Measurements from ENCODE around the gene BEND2. TPM values are rescaled to one million over a fixed set of nuclear protein-coding genes. Genes with fewer than 3 reads are reported as not detected.
"Not testable (repeated sequence)": the region's sequence is repeated elsewhere in the genome, so short reads cannot be mapped to it uniquely, and the experiment has no call there.

BEND2 gene
- not detected in 2 replicates for total RNA-seq (2012; rRNA removed)

DNA sequence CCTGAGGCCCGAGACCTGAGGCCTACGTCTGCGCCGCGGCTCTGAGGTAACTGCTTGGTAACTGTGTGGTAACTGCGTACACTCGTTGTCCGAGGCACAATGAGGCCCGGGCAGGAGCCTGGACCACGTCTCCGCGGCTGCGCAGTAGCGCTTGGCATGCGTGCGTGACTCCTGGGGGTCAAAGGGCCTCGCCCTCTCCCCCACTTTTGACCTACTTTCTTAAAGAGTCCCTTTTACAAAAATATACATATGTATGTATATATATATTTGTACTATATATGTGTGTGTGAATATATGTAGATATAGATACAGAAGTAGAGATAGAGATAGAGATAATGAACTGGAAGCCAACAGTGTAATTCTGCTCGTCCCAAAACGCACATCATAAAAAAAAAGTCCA is at the start of gene BEND2:
Gene BEND2 (minus strand): TSS at position 101 of the 400 bp plus-strand sequence. CDS start 136 bp downstream, outside the sequence.
- Histone ChIP-seq H3K4me3 (ENCODE audit: low read length) (no peak within 1 kb of the TSS), H3K27me3 (ENCODE audit: control insufficient read depth, insufficient read depth, low read length) (no peaks in the 10 kb centered on the region), H3K9ac (ENCODE audit: low read depth, low read length) (no peak within 1 kb of the TSS), H3K4me1 (ENCODE audit: control insufficient read depth, insufficient read depth, low read length) (no peaks in the 10 kb centered on the region), H3K9me3 (replicated peaks; ENCODE audit: low read length) (no peaks in the 10 kb centered on the region), H3K36me3 (ENCODE audit: insufficient read depth, low read length) (no peaks in the 10 kb centered on the region), H3K4me2 (ENCODE audit: low read length) (no peak within 1 kb of the TSS)

DNA sequence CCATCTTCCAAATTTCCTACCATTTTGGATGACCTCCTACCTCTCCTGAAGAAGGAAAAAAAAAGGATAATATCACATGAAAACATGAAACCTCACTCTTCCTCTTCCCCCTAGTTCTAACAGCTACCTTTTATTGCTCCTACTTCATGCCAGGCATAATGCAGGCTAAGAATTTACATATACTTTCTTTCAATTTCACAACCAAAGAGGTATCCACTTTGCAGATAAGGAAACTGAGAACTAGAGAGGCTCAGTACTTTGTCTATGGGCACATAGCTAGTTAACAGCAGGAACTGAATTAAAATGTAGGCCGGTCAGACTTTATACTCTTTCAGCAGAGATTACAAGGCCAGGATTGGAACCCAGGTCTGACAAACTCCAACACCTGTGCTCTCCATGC is 34.4 kb upstream of the BEND2 start:
- H3K4me1 ChIP-seq (ENCODE audit: control insufficient read depth, insufficient read depth, low read length), result no peaks in the 10 kb centered on the region
- H3K27me3 ChIP-seq (ENCODE audit: control insufficient read depth, insufficient read depth, low read length), result no peaks in the 10 kb centered on the region
- H3K9me3 ChIP-seq (replicated peaks; ENCODE audit: low read length), result no peaks in the 10 kb centered on the region
- no peak overlapping the region for H3K4me2 ChIP-seq (ENCODE audit: low read length)
- H3K4me3 ChIP-seq (ENCODE audit: low read length), result no peak overlapping the region
- no peaks in the 10 kb centered on the region for H3K36me3 ChIP-seq (ENCODE audit: insufficient read depth, low read length)
- H3K9ac ChIP-seq (ENCODE audit: low read depth, low read length), result no peak overlapping the region

DNA sequence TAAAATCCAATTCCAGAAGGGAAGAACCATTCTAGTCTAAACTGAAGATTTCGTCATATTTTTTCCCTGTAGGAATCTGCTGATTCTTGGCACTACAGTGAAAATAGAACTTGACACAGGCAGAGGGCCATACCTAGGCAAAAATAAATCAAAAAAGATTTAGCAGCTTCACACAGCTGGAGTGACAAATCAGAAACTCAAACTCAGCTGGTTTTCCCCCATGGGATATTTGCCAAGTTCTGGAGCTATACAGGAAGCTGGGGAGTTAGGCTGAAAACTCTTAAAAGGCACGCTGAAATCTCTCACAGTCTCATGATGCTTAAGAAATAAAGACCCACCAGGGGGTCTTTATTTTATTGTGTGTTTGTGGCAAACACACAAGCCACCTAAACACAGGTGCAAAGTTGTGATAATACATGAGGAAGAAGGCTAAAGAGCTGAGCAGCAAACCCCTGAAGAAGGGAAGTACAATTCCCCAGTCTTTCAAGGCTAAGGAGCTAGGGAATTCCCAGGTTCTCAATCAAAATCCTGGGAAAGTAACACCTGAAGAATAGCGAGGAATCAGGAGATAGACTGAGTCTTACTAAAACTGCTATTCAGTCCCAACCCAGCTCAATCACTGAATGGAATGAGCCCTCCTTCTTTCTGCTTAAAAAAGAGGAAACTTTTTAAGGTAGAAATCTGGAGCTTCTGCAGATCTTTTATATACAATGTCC is 32.1 kb upstream of the BEND2 start:
- Histone ChIP-seq H3K4me2 (ENCODE audit: low read length) (no peak overlapping the region), H3K4me1 (ENCODE audit: control insufficient read depth, insufficient read depth, low read length) (no peaks in the 10 kb centered on the region), H3K36me3 (ENCODE audit: insufficient read depth, low read length) (no peaks in the 10 kb centered on the region), H3K27me3 (ENCODE audit: control insufficient read depth, insufficient read depth, low read length) (no peaks in the 10 kb centered on the region), H3K4me3 (ENCODE audit: low read length) (no peak overlapping the region), H3K9me3 (replicated peaks; ENCODE audit: low read length) (no peaks in the 10 kb centered on the region), H3K9ac (ENCODE audit: low read depth, low read length) (no peak overlapping the region)

DNA sequence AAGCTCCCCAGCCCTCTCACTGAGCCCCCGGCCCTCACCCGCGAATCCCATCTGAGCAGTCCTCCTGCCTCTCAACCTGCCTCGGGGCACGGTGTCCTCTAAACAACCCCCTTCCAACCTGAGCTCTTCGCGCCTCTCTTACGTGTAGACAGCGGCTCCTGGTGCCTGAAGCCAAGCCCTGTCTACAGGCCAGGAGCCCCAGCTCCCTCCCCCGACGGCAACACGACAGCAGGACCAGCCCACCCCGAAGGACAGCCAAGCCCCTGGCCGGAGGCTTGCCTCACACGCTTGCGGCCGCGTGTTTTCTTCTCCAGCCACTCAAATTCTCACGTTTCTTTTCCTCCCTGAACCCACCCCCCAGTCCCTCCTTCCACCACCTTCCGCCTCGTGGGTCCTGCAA is 9.0 kb upstream of the BEND2 start:
- not testable (repeated sequence) for H3K27me3 ChIP-seq (ENCODE audit: control insufficient read depth, insufficient read depth, low read length)

DNA sequence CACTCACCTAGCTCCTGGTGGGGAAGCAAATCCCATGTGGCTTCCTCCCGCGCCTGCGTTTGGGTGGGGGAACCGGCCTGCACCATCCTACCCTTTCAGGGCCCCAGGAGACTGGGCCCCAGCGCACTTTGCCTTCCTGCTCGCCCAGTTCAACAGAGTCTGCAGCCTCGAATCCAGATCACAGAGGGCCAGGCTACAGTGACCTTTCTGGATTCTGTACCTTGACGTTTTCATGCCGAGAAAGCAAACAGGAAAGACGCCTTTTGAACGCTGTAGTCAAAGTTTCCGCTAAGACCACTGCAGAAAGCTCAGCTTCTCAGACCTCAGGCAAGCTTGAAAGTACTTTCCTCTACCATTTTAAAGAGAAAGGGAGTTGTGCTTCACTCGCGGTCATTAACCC is 7.4 kb upstream of the BEND2 start:
- Histone ChIP-seq H3K9ac (ENCODE audit: low read depth, low read length) (no peak overlapping the region), H3K4me2 (ENCODE audit: low read length) (no peak overlapping the region), H3K9me3 (replicated peaks; ENCODE audit: low read length) (no peaks in the 10 kb centered on the region), H3K36me3 (ENCODE audit: insufficient read depth, low read length) (no peaks in the 10 kb centered on the region), H3K4me1 (ENCODE audit: control insufficient read depth, insufficient read depth, low read length) (no peaks in the 10 kb centered on the region), H3K4me3 (ENCODE audit: low read length) (no peak overlapping the region), H3K27me3 (ENCODE audit: control insufficient read depth, insufficient read depth, low read length) (no peaks in the 10 kb centered on the region)

More for the DNA sequence above, 9.0 kb upstream of the BEND2 start:
- not testable (repeated sequence) for H3K36me3 ChIP-seq (ENCODE audit: insufficient read depth, low read length); H3K4me1 ChIP-seq (ENCODE audit: control insufficient read depth, insufficient read depth, low read length); H3K4me2 ChIP-seq (ENCODE audit: low read length); H3K9me3 ChIP-seq (replicated peaks; ENCODE audit: low read length); H3K9ac ChIP-seq (ENCODE audit: low read depth, low read length); H3K4me3 ChIP-seq (ENCODE audit: low read length)

DNA sequence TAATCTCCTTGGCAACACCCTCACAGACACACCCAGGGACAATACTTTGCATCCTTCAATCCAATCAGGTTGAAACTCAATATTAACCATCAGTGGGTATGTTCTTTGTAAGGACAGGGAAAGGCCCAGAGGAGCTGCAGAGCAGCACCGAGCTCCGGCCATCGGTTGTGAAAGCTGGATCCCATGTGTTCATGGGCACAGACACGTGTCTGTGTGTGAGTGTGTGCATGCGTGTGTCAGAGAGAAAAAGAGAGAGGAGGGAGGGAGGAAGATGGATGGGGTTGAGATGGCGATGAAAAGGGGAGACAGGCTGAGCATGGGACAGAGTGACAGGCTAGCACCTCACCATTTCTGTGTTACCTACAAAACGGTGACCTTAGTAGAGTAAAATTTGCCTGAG is 6.8 kb upstream of the BEND2 start:
- Histone ChIP-seq H3K9ac (ENCODE audit: low read depth, low read length) (no peak overlapping the region), H3K27me3 (ENCODE audit: control insufficient read depth, insufficient read depth, low read length) (no peaks in the 10 kb centered on the region), H3K4me3 (ENCODE audit: low read length) (no peak overlapping the region), H3K36me3 (ENCODE audit: insufficient read depth, low read length) (no peaks in the 10 kb centered on the region), H3K4me1 (ENCODE audit: control insufficient read depth, insufficient read depth, low read length) (no peaks in the 10 kb centered on the region), H3K4me2 (ENCODE audit: low read length) (no peak overlapping the region), H3K9me3 (replicated peaks; ENCODE audit: low read length) (no peaks in the 10 kb centered on the region)

DNA sequence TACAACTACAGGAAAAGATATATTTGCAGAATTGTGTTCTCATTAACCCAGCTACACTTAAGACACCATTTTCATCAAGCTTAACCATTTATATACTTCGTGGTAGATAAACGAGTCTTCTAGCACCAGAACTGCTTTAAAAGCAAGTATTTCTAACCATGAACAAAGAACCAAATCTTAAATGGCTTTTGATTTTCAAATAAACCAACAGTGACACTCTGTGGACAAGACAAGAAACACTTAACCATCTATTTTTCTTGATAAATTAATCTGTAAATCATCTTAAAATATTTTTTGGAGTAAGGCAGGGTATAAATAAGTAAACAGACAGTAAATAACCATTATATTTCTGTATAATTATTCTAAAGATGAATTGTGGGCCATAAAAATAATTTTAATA is 10.2 kb downstream of the BEND2 start:
- Histone ChIP-seq H3K27me3 (ENCODE audit: control insufficient read depth, insufficient read depth, low read length) (no peaks in the 10 kb centered on the region), H3K9me3 (replicated peaks; ENCODE audit: low read length) (no peaks in the 10 kb centered on the region), H3K4me1 (ENCODE audit: control insufficient read depth, insufficient read depth, low read length) (no peaks in the 10 kb centered on the region), H3K9ac (ENCODE audit: low read depth, low read length) (no peak overlapping the region), H3K4me3 (ENCODE audit: low read length) (no peak overlapping the region), H3K4me2 (ENCODE audit: low read length) (no peak overlapping the region), H3K36me3 (ENCODE audit: insufficient read depth, low read length) (no peaks in the 10 kb centered on the region)

DNA sequence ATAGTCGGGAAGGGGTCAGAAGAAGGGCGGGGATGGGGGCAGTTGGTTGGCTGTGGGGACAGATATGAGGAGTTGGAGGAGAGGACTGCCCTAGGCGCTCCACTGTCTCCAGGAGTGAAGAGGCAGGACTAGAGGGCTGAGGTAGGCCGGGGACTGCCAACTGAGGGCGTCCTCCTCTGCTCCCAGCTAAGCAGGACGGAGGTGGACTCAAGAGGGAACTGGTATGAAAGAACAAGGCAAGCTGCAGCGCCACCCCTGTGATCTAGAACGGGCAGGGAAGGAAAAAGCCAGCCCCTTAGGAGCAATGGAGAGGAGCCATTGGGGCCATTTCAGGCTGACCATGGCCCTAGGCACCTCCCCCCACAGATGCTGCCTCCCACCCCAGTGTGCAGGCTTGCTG is 14.0 kb downstream of the BEND2 start:
- H3K9ac ChIP-seq (ENCODE audit: low read depth, low read length), result no peak overlapping the region

DNA sequence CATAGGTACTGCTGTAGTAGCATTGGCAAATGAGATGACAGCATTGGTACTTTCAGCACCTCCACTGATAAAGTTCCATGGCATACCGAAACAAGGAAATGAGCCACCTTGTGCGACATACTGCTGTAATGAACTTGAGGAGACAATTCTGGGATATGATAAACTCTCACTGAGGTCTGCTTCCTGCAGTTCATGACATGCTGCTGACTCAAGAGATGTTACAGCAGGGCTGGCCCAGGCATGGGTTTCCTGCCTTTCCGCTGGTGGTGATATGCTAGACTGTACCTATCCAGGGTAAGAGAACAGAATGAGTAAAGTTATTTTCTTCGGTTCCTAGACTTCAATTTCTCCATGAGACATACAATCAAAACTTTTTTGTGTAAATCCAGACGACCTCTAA is 17.1 kb downstream of the BEND2 start:
- Histone ChIP-seq H3K4me2 (ENCODE audit: low read length) (no peak overlapping the region), H3K4me3 (ENCODE audit: low read length) (no peak overlapping the region)

More for the DNA sequence above, 14.0 kb downstream of the BEND2 start:
- no peaks in the 10 kb centered on the region for H3K36me3 ChIP-seq (ENCODE audit: insufficient read depth, low read length)
- no peaks in the 10 kb centered on the region for H3K27me3 ChIP-seq (ENCODE audit: control insufficient read depth, insufficient read depth, low read length)
- H3K4me1 ChIP-seq (ENCODE audit: control insufficient read depth, insufficient read depth, low read length), result no peaks in the 10 kb centered on the region
- no peaks in the 10 kb centered on the region for H3K9me3 ChIP-seq (replicated peaks; ENCODE audit: low read length)
- no peak overlapping the region for H3K4me2 ChIP-seq (ENCODE audit: low read length)
- H3K4me3 ChIP-seq (ENCODE audit: low read length), result no peak overlapping the region

DNA sequence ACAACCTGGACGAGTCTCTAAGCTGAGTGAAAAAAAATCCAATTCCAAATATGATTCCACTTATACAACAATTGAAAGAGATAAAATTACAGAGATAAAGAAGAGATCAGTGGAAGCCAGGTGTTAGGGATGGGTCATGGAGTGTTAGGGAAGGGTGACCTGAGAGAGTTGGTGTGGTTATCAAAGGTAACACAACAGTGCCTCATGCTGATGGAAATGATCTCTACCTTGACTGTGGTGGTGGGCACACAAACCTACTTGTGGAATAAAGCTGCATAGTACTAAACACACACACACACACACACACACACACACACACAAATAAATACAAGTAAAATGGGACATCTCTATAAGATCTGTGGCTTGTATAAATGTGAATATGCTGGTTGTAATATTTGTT is 26.0 kb downstream of the BEND2 start:
- H3K9ac ChIP-seq (ENCODE audit: low read depth, low read length), result no peak overlapping the region
- no peaks in the 10 kb centered on the region for H3K9me3 ChIP-seq (replicated peaks; ENCODE audit: low read length)
- H3K36me3 ChIP-seq (ENCODE audit: insufficient read depth, low read length), result no peaks in the 10 kb centered on the region

More for the DNA sequence above, 17.1 kb downstream of the BEND2 start:
- Histone ChIP-seq H3K9ac (ENCODE audit: low read depth, low read length) (no peak overlapping the region), H3K4me1 (ENCODE audit: control insufficient read depth, insufficient read depth, low read length) (no peaks in the 10 kb centered on the region), H3K9me3 (replicated peaks; ENCODE audit: low read length) (no peaks in the 10 kb centered on the region), H3K27me3 (ENCODE audit: control insufficient read depth, insufficient read depth, low read length) (no peaks in the 10 kb centered on the region), H3K36me3 (ENCODE audit: insufficient read depth, low read length) (no peaks in the 10 kb centered on the region)

DNA sequence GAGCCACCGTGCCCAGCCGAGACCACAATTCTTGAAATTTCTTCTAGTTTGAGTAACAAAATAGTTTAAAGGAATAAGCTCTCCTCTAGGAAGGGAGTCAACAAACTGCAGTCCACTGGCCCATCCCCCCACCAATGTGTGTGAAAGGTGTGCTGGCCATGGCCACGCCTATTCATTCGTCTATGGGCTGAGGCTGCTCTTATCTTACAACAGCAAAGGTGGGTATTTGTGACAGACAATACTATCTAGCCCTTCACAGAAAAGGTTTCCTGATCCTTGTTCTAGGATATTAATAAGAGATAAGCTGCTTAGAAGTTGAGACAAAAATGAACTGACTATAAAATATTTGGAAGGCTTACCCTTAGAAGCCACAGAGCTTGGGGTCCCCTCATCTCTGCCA is 41.2 kb downstream of the BEND2 start:
- no peaks in the 10 kb centered on the region for H3K36me3 ChIP-seq (ENCODE audit: insufficient read depth, low read length)
- H3K9me3 ChIP-seq (replicated peaks; ENCODE audit: low read length), result no peaks in the 10 kb centered on the region
- no peaks in the 10 kb centered on the region for H3K27me3 ChIP-seq (ENCODE audit: control insufficient read depth, insufficient read depth, low read length)
- H3K9ac ChIP-seq (ENCODE audit: low read depth, low read length), result no peak overlapping the region
- no peaks in the 10 kb centered on the region for H3K4me1 ChIP-seq (ENCODE audit: control insufficient read depth, insufficient read depth, low read length)
- H3K4me3 ChIP-seq (ENCODE audit: low read length), result no peak overlapping the region
- no peak overlapping the region for H3K4me2 ChIP-seq (ENCODE audit: low read length)

More for the DNA sequence above, 26.0 kb downstream of the BEND2 start:
- no peaks in the 10 kb centered on the region for H3K27me3 ChIP-seq (ENCODE audit: control insufficient read depth, insufficient read depth, low read length)
- H3K4me3 ChIP-seq (ENCODE audit: low read length), result no peak overlapping the region
- no peak overlapping the region for H3K4me2 ChIP-seq (ENCODE audit: low read length)
- no peaks in the 10 kb centered on the region for H3K4me1 ChIP-seq (ENCODE audit: control insufficient read depth, insufficient read depth, low read length)

DNA sequence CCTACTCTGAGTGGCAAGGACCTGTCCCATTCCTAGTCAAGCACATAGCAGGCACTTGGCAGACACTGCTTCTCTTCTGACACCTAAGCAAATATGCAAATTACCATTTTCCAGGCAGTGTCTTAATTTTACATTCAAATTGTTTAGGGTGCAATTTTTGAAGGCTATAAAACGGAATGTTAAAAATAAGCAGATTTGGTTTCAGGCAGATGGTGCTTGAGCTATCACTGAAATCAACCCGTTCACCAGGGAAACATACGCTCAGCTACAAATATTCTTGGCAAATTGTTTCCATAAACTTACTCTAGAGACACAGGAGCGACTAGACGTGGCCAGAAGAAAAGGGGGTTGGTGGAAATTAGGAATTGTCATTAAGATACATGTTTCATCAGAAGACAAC is 45.7 kb downstream of the BEND2 start:
- H3K36me3 ChIP-seq (ENCODE audit: insufficient read depth, low read length), result no peaks in the 10 kb centered on the region
- H3K9ac ChIP-seq (ENCODE audit: low read depth, low read length), result no peak overlapping the region
- H3K27me3 ChIP-seq (ENCODE audit: control insufficient read depth, insufficient read depth, low read length), result no peaks in the 10 kb centered on the region
- no peaks in the 10 kb centered on the region for H3K9me3 ChIP-seq (replicated peaks; ENCODE audit: low read length)
- no peak overlapping the region for H3K4me2 ChIP-seq (ENCODE audit: low read length)
- H3K4me1 ChIP-seq (ENCODE audit: control insufficient read depth, insufficient read depth, low read length), result no peaks in the 10 kb centered on the region
- no peak overlapping the region for H3K4me3 ChIP-seq (ENCODE audit: low read length)

Data from skeletal muscle satellite cell (primary cell).